T-helper 2 cell (primary cell): ENCODE results near the gene OTOR.
A peak's percentile ranks its signal among the peaks of the same experiment; 100 is the strongest.

Experiments used
- DNase-seq, 5 experiments: peaks; one replicate each; pipeline versions ENCODE4 v3.0.0 to v3.0.0-alpha.2; 2012 to 2022

Gene OTOR

DNA sequence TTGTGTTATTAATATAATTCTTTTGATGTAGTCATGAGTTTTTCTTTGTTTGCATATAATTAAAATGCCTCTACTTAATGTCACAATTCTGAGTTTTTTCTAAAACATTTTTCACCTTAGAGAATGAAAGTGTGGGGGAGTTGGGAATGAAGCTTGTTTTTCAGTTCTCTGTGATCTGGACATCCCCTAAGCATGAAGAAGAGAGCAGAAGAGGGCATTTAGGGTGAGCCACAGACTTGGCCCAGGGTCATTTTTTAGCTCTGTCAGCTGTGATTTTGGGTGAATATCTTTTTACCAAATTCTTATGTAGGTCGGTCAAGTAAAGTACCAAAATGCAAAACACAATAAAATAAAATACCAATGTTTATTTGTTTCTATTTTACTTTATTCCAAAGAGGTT is 3.9 kb downstream of the OTOR start:
- no peak for DNase-seq

DNA sequence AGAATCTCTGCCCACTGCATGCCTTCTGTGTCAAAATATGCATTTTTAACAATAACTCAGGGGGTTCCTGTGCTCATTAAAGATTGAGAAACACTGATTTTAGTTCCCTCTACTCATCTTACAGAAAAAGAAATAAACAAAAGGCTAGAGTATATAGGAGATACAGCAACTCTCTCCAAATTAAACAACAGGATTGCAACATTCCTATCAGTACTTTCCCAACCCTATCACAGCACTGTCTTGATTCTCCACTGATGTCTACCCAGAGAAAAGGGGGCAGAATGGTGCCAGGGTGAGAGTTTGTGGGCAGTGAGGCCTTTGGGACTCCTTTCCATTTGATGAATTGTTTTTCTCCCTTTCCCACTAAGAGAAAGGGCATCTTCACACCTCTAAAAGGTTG is 4.7 kb downstream of the OTOR start:
- DNase-seq, result no peak

DNA sequence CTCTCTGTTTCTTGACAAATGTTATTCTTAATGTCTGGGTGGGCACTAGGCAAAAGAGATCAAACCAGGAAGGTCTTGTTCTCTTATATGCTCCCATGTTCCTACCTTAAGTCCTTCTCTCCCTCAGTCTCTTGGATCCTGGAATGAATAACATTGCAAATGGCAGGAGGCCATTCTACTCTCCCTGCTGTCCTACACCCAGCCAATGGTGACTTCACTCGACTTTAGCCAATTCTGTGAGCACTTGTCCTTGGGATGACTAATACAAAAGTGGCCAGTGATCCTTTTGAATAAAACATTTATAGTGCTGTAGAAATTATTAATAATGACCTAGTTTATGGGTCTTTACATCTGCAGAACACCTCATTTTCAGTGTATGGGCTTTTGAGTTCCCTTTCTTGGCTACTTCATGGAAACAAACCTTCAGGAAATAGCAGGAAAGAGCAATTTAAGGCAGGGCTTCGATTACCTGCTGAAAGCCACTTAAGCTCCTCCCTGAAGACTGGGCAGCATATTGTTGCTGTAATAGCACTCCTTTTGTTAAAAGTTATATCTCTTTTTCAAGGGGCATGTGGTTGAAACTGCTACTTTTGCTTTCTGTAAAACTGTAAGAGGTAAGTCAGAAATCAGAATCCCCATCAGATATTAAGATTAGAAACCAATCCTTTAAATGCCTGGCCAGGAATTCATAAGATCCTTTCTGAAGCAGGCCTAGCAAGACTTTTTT is 10.5 kb downstream of the OTOR start:
- peak in 1 of 5 experiments; percentile 22 for DNase-seq

DNA sequence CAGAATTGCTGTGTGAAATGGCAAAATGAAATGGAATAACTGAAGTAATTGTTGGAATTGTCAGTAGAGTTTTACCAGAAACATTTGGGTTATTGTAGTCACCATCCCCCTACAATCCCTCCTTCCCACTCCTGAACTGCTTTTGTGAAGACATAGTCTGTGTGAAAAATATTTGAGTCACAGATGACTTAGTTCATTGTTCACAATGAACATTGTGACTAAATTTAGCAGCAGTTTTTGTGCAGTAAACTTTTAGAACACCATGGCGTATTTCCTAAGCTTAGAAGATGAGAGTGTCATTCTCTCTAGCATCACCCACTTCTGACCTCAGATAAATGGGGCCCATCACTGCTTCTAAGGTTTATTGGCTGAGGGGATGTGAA is 11.0 kb downstream of the OTOR start:
- DNase-seq, result no peak

DNA sequence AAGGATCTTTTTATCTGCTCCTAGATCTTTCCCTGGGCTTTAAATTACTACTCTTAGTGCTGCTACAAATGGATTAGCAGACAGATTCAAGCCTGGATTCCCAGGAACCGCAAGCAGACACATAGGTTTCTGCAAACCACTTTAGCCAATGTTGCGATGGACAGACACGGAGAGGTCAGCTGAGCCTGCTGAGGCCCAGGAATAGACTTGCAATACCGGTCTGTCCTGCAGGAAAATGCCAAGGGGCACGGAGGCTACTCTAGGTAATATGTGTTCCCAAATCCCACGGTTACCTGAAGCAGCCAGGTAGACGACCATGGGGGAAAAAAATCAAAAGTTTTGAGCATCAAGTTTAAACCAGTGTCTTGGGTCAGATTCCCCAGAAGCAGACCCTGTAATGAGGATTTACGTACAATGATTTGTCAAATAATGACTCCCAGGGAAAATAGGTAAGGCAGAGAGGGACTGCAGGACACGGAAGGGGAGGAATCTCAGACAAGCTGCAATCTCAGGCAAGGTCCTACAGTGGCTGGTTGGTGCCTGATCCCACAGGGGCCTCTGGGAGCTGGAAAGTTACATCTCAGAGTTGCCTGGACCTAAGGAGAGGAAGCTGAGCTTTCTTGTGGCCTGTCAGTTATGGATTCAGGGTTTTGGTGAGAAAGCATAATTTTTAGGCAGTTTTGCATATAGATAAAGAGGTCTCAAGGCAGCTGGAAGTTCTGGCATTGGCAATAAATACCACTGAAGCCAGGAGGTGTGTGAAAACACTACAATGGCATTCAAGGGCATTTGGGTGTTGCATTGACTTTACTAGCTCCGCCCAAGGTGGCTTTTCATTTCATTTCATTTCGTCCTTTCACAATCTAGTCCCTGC is 12.5 kb downstream of the OTOR start:
- no peak for DNase-seq

DNA sequence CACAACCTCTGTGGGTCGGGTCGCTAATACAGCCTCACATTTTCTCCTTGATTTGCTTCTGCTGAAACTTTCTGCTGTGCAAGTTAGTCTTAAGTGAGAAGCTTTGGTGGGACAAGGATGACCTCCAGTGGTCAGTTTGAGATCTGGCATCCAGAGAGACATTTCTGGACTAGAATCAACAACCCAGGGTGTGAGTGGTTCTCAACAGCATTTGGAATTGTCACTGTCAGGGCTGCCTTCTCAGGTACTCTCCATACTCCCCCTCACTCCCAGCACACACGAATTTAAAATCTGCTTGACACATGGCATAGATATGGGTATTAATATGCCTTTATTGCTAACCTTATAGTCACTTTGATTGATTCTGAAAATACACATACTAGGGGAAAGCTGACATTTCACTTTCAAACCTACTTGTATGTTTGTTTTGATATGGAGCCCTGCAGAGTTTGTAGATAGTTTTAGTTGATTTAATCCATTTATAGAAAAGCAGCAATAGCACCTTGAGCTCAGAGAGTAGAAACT is 13.2 kb downstream of the OTOR start:
- DNase-seq, result peak in 4 of 5 experiments; percentile 8 to 71 (median 12)

DNA sequence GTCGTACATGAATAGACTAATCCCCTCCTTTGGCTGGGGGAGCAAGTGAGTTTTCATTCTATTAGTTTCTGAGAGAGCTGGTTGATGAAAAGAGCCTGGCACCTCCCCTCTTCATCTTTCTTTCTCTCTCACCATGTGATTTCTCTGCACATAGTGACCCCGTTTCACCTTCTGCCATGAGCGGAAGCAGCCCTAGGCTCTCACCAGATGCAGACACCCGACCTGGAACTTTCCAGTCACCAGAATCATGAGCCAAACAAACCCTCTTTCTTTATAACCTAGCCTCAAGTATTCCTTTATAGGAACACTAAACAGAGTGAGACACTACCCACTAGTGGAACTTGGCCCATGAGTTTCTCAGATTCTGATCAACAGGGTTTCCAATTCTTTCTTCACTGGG is 16.4 kb downstream of the OTOR start:
- DNase-seq, result no peak

DNA sequence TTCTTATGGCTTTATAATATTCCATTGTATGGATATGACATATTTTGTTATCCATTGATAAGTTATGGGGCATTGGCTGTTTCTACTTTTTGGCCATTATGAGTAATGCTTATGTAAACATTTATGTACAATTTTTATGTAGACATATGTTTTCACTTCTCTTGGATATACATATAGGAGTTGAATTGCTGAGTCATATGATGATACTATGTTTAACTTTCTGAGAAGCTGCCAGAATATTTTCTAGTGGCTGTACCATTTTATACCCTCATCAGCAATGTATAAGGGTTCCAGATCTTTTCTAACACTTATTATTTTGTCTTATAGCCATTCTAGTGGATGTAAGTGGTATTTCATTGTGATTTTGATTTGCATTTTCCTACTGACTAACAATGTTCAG is 23.1 kb downstream of the OTOR start:
- DNase-seq, result no peak

DNA sequence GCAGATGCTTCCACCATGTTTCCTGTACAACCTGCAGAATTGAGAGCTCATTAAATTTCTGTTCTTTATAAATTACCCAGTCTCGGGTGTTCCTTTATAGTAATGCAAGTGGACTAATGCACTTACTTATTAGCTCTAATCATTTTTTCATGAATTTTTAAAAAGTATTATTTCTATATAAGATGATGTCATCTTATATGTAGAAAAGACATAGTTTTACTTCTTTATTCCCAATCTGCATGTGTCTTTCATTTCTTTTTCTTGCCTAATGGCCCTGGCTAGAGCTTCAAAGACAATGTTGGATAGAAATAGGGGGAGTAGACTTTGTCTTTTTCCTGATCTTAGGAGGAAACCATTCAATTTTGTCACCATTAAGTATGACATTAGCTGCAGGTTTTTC is 27.8 kb downstream of the OTOR start:
- DNase-seq, result no peak

DNA sequence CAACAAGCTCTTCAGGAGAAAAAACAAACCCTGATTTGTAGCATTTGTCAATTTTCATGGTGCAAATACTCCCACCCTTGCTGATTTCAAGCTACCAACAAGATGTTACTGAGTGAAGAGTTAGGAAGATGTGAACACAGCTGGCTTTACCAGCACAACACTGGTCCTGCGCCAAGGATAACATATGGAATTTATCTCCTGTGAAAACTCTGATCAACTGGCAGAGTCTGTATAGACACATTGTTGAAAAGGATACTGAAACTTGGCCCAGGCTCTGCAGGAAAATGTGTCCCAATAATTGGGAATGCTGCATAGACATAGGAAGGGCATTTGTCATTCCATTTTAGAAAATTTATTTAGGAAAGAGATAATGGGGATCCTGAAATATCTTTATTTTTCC is 29.0 kb downstream of the OTOR start:
- no peak for DNase-seq

DNA sequence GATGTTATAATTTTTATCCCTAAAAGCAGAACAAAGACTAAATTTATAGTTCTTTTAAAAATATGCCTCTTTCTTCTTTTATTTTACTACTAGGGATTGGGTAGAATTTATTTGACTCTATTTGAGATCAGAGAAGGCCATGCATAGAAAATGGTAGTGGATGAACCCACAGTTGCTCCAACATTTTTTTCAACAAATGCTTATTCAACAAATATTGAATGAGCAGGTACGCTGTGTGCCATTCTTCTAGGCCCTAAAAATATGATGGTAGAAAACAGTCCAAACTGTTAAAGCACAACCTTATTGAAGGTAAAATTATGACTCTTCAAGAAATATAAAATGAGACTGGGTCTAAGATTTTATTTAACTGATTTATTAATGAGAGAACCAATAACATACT is 30.0 kb downstream of the OTOR start:
- no peak for DNase-seq

DNA sequence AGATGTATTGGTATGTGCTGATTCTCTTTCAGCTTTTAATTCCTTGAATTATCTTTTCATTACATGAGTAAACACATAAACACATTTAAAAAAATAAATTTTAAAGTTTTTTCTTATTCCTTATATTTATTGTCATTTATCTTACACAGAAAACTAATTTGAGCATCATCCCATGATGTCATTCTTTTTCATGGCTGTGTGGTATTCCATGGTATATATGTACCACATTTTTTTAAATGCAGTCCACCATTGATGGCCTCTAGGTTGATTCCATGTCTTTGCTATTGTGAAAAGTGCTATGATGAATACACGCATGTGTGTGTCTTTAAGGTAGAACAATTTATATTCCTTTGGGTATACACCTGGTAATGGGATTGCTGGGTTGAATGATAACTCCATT is 33.3 kb downstream of the OTOR start:
- no peak for DNase-seq

DNA sequence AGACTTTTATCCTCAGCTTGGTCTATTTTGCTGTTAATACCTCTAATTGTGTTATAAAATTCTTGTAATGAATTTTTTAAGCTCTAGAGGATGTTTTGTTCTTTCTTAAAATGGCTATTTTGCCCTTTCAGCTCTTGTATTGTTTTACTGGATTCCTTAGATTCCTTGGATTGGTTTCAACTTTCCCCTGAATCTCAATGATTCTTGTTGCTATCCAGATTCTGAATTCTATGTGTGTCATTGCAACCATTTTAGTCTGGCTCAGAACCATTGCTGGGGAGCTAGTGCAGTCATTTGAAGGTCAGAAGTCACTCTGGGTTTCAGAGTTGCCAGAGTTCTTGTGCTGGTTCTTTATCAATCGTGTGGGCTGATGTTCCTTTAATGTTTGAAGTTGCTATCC is 37.1 kb downstream of the OTOR start:
- no peak for DNase-seq
